Measurements from ENCODE around the gene GABRP.
"Not testable (repeated sequence)": the region's sequence is repeated elsewhere in the genome, so short reads cannot be mapped to it uniquely, and the experiment has no call there.

Gene GABRP

DNA sequence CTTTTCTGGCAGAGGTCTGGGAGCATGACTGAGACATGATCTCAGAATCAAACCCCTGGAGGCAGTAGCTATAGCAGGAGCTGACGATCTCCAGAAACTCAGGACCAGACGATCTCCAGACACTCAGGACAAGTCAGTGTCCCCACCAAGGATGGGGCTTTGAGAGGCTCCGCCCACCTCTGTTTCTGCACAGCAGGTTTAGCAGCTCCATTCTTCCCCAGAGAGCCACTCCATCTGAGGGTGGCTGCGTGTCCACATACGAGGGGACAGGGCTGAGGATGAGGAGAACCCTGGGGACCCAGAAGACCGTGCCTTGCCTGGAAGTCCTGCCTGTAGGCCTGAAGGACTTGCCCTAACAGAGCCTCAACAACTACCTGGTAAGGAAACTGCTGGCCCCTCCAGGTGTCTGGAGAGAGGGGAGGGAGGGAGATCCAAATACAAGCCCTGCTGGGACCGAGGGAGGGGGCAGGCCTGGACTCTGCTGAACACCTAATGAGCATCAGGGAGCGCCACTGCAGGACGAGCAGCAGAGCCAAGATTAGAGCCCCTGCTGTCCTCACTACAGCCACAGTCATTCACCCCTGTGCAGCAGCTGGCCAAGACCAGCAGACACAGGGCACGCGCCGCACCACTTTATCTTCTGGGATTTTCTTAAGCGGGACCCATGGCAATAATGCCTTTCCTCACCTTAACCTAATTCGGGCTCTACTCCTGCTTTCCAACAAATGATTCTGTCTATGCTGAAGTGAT, at the start of gene GABRP:
Gene GABRP, plus strand, starts transcription at position 228 of the 750 bp plus-strand sequence. CDS start 4,891 bp downstream, outside the sequence.
- no peak for DNase-seq

DNA sequence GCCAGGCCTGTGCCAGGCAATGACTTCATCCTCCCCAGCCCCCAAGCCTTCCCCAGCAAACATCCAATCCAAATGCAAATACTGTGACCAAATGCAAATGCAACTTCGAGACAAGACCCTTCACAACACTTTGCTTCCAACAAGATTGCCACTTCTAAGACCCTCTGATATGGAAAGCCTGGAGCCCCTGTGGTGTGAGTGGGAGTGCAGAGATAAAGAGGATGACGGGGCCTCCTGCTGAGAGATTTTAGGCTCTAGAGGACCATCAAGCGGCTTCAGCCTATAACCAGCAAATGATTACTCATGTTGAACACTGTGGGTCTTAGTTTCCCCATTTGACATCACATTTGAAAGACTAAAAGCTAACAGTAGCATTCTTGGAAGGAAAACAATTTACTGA, 46.6 kb upstream of the GABRP start:
- DNase-seq, result no peak

- no peak for DNase-seq
Observed at GRCh38 chr5:170737591-170737990, 45.9 kb upstream of the GABRP start.

- DNase-seq, result no peak
Observed at GRCh38 chr5:170738840-170739239, 44.7 kb upstream of the GABRP start.

DNA sequence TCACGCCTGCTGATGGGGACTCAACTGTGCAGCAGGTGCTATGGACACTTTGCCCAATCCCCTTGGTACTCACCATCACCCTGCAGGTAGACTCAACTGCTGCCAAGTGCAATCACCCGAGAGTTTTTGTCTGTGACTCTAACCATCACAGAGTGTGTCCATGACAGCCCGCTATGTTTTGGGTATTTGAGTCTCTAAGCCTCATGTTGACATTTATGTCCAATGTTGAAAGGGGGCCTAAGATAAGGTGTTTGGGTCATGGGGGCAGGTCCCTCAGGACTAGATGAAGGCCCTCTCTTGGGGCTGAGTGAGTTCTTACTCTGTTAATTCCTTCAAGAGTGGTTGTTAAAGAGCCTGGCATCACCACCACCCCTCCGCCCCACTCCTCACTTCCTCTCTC, 44.1 kb upstream of the GABRP start:
- no peak for DNase-seq

GRCh38 chr5:170740551-170741205, 42.8 kb upstream of the GABRP start:
- DNase-seq, result no peak

DNA sequence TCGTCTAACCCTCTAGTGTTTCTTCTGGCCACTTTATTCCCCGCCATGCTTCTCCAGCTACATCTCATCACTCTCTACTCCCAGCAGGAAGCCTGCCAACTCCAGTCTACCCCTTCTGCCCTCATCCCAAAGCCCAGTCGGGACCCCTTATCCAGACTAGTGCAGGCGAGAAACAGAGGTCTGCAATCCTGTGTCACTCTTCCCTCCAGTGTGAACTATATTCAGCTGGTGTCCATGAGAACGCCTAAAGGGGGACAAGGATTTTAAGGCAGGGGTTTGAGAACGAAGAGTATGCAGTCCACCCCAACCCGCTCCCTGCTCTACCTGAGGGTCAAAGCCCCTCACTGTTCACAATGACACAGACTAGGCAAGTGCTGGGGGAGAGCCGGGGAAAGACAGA, 41.7 kb upstream of the GABRP start:
- DNase-seq, result no peak

GRCh38 chr5:170743876-170744212, 39.7 kb upstream of the GABRP start:
- DNase-seq, result no peak

DNA sequence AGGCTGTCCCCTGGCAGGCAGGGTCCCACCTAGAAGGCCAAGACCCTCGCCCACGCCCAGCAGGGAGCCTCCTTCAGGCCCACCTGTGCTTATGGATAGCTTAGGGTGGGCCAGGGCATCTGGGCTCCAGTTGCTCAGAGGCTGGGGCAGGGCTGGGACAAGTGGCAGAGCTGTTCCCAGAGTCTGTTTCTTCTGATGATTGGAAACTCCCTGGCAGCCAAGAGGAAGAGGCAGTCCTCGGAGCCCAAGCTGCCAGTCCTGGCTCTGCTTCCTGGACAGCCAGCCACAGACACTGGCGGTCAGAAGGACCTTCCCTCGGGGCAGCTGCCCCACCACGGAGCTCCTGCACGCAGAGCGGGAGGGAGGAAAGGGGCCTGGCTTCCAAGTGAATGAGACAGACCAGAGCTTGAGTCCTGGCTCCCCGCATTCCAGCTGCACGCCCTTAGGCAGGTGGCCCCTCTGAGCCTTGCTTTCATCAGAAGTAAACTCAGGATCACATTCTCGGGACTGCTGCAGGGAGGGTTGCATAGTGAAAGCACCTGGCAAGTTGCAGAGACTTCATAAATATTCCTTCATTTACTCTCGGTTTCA, 37.9 kb upstream of the GABRP start:
- DNase-seq, result no peak

DNA sequence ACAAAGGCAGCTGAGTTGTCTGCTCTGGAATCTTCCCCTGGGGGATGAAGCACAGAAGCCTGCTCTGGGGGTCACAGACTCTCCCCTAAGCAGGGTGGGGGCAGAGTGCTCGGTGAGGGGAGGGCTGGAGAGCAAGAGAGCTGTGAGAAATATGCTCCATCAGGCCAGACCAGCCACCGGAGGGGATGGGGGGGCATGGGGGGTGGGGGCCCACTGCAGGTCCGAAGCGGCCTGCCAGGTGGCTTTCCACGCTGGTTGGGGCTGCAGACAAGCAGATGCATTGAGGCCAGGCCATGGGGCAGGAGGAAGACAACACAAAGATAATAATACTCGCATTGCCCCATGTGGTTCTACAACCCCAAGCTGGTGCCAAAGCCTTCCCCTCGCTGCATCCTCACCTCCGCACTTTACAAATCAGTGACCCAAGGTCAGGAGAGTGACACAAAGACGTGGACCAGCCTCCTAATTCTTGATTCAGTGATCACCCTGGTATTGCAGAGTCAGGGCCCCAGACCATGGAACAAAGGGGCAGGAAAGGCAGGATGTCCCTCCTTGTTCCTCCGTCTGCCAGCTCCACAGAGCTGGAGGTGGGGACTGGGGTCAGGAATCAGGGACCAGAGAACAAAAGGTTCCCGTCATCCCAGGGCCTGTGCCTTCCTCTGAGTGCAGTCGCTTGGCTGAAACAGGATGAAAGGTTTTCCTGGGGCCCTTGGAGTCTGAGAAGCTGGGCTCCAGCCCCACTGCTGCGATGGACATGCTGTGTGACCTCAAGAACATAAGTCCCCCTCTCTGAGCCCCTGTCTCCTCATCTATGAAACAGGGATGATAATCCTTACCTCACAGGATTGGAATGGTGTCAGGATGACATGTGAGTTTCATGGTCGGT, 37.2 kb upstream of the GABRP start:
- no peak for DNase-seq

DNA sequence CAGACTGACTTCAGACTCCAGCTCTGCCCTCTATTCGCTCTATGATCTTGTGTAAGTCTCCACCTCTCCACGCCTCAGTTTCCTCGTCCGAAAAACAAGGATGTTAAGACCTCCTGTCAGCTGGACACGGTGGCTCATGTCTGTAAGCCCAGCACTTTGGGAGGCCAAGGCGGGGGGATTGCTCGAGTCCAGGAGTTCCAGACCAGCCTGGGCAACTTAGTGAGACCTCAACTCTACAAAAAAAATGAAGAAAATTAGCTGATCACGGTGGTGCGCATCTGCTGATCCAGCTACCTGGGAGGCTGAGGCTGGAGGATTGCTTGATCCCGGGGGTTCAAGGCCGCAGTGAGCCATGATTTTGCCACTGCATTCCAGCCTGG, 36.6 kb upstream of the GABRP start:
- no peak for DNase-seq

DNA sequence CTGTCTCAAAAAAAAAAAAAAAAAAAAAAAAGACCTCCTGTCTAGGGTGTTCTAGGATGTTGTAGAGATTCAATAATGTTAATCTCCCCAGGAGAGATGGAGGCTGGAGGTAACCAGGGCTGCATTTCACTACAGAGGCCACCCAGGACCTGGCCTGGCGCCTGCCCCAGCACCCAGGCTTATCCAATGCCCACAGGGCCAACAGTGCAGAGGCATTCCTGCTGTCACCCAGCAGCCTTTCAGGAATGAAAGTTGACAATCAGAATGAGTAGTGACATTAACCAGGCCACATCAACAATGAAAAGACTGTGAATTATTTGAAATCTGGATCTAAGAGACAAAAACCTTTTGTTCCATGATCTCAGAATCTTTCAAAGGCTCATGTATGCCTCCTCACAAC, 36.2 kb upstream of the GABRP start:
- no peak for DNase-seq

- no peak for DNase-seq
Observed at GRCh38 chr5:170747851-170748250, 35.7 kb upstream of the GABRP start.

DNA sequence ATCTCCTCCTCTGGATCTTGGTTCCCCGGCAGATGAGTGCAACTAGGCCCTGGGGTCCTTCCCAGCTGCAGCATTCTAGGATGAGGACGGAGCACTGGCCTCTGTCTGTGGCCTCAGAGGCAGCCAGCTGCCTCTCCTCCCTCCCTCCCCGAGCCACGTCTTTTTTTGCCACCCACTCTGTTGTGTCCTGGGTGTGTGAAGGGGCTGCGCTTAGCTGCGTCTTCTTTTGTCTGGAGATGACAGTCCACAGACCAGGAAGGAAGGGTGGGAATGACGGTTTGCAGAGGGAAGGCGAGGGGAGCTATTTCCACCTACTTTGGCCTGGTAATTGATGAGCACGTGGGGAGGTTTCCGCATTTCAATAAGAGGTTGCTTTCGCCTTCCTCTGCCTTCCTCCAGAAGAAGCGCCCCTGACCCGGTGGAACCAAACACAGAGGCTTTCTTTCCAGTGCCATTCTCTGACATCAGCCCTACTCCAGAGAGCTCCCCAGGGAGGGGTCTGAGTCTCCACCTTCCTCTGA, 34.5 kb upstream of the GABRP start:
- no peak for DNase-seq

- no peak for DNase-seq
Observed at GRCh38 chr5:170749911-170750431, 33.6 kb upstream of the GABRP start.

- no peak for DNase-seq
Observed at GRCh38 chr5:170750791-170751190, 32.7 kb upstream of the GABRP start.

- DNase-seq, result no peak
Observed at GRCh38 chr5:170751631-170752030, 31.9 kb upstream of the GABRP start.

DNA sequence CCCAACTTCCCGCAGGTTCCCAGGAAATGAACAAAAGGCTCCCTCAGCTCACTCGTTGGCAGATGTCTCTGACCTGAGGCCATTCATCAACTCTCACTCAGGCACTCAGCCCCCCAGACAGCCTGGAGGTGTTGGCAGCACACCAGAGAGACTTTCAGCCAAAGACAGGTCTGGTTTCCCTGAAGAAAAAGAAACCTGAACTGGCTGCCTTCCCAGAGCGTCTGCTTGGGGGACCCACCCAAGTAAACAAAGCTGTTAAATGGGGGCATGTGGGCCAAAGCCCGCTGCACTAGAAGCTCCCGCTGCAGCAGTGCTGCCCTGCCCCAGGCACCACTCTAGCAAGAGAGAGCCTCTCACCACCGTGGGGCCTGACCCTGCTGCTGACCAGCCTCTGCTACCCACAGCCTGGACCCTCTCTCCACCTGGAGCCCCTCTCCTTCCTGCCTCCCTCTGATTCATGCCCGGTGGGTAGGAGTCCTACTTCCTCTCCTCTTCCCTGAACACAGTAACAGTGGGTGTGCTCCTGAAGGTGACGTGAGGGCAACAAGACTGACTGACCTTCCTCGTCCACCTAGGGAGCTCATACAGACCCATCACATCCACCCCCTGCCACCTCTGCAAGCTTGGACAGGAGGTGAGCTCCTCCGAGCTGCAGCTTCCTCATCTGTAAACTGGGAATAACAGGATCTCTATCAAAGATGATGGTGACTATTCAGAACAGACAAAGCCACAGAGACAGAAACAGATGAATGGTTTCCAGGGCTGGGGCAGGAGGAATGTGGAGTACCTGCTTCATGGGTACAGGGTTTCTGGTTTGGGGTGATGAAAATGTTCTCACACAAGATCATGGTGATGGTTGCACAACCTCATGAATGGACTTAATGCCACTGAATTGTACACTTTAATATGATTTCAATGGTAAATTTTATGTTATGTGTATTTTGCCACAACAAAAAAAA, 31.0 kb upstream of the GABRP start:
- DNase-seq, result no peak

DNA sequence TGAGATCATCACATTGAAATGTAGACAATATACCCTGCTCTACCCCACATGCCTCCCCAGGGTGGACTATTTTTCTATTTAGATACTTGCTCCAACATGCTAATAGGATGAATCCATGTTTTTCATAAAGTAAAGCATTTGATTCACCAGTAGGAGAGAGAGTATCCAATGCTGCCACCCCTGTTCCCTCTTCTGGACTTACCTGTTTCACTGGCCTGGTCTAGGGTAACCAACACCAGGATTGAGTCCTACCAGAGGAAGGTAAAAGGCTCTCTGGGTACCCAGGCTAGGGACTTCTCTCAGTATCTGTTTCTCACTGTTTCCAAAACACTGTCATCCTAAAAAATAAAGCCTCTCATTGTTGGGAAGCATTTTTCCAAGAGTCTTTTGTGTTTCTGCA, 30.2 kb upstream of the GABRP start:
- no peak for DNase-seq

DNA sequence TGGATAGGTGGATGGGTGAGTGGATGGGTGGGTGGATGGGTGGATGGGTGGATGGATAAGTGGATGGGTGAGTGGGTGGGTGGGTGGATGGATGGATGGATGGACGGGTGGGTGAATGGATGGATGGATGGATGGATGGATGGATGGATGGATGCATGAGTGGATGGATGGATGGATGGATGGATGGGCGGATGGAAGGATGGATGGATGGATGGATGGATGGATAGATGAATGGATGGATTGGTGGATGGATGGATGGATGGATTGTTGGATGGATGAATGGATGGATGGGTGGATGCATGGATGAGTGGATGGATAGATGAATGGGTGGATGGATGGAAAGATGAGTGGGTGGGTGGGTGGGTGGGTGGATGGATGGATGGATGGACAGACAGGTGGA, 29.0 kb upstream of the GABRP start:
- DNase-seq, result not testable (repeated sequence)

DNA sequence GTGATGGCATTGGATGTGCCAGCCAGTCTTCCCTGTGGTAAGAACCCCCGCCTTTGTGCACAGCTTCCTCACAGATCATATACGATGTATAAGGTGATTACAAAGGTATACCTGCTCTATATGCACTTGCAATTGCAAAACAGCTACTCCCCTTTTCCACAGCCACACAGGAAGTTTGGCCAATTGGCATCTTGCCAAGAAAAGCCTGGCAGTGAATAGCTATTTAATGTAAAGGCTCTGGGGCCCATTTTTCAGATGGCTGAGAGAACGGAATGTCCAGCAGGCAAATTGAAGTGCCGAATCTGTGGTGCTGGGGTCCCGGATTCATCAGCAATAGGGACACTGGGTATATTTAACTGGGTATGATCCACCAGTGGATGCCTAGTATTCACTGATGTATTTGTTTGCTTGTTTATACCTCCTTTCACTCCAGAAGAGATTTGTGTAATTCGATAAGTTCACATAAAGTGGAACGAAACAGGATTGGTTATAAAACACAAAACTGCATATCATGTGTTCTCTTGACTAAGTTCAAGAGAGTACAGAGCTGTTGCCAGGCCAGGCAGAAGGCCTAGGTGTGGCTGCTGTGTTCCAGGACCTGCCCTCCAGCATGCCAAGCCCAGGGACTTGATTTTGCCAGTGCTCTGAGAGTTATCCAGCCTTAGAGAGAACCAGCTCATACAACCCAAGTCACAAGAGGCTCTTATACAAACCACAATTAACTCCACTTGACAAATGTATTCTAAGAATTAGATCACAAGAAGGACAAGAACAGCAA, 27.7 kb upstream of the GABRP start:
- no peak for DNase-seq

Measured in inflammatory macrophage treated with lipopolysaccharide for 1 hour (primary cell).